Measurements from ENCODE around the gene OSBPL10.

The OSBPL10 gene

GRCh38 chr3:31772758-31773473, 208.1 kb downstream of the OSBPL10 start:
- no peak for DNase-seq (ENCODE audit: low read depth, low spot score)

GRCh38 chr3:31772272-31772671, 208.8 kb downstream of the OSBPL10 start:
- DNase-seq (ENCODE audit: low read depth, low spot score) = no peak

GRCh38 chr3:31770822-31771326, 210.2 kb downstream of the OSBPL10 start:
- DNase-seq (ENCODE audit: low read depth, low spot score) = no peak

GRCh38 chr3:31768479-31769125, 212.5 kb downstream of the OSBPL10 start:
- peak; percentile 24 for DNase-seq (ENCODE audit: low read depth, low spot score)

- DNase-seq (ENCODE audit: low read depth, low spot score) = no peak
Measured at GRCh38 chr3:31767920-31768319, 213.1 kb downstream of the OSBPL10 start.

GRCh38 chr3:31766669-31767068, 214.4 kb downstream of the OSBPL10 start:
- no peak for DNase-seq (ENCODE audit: low read depth, low spot score)

GRCh38 chr3:31765871-31766270, 215.2 kb downstream of the OSBPL10 start:
- DNase-seq (ENCODE audit: low read depth, low spot score) = no peak

GRCh38 chr3:31763731-31764130, 217.3 kb downstream of the OSBPL10 start:
- DNase-seq (ENCODE audit: low read depth, low spot score) = no peak

GRCh38 chr3:31762888-31763351, 218.1 kb downstream of the OSBPL10 start:
- no peak for DNase-seq (ENCODE audit: low read depth, low spot score)

- no peak for DNase-seq (ENCODE audit: low read depth, low spot score)
Measured at GRCh38 chr3:31762097-31762764, 218.8 kb downstream of the OSBPL10 start.

GRCh38 chr3:31760654-31761053, 220.4 kb downstream of the OSBPL10 start:
- no peak for DNase-seq (ENCODE audit: low read depth, low spot score)

GRCh38 chr3:31758322-31758965, 222.6 kb downstream of the OSBPL10 start:
- no peak for DNase-seq (ENCODE audit: low read depth, low spot score)

GRCh38 chr3:31755926-31756658, 225.0 kb downstream of the OSBPL10 start:
- no peak for DNase-seq (ENCODE audit: low read depth, low spot score)

GRCh38 chr3:31754575-31755278, 226.3 kb downstream of the OSBPL10 start:
- no peak for DNase-seq (ENCODE audit: low read depth, low spot score)

- DNase-seq (ENCODE audit: low read depth, low spot score) = no peak
Measured at GRCh38 chr3:31753050-31753425, 228.0 kb downstream of the OSBPL10 start.

GRCh38 chr3:31752305-31753049, 228.6 kb downstream of the OSBPL10 start:
- no peak for DNase-seq (ENCODE audit: low read depth, low spot score)

GRCh38 chr3:31750341-31750740, 230.7 kb downstream of the OSBPL10 start:
- no peak for DNase-seq (ENCODE audit: low read depth, low spot score)

- no peak for DNase-seq (ENCODE audit: low read depth, low spot score)
Measured at GRCh38 chr3:31748933-31749295, 232.1 kb downstream of the OSBPL10 start.

GRCh38 chr3:31748281-31748932, 232.7 kb downstream of the OSBPL10 start:
- DNase-seq (ENCODE audit: low read depth, low spot score) = no peak

- DNase-seq (ENCODE audit: low read depth, low spot score) = no peak
Measured at GRCh38 chr3:31747785-31748184, 233.3 kb downstream of the OSBPL10 start.
